ENCODE results near the gene CCL18. TPM values are rescaled to one million over a fixed set of nuclear protein-coding genes. Genes with fewer than 3 reads are reported as not detected.
"Not testable (repeated sequence)": the region's sequence is repeated elsewhere in the genome, so short reads cannot be mapped to it uniquely, and the experiment has no call there.

The CCL18 gene
- total RNA-seq, 1 donor from 2014 or later: not detected

GRCh38 chr17:36070427-36070826, 6.4 kb downstream of the CCL18 start:
- Mint-ChIP-seq H3K36me3 (ENCODE audit: low read depth) (no peaks in the 10 kb centered on the region), H3K9me3 (no peaks in the 10 kb centered on the region), H3K4me1 (no peaks in the 10 kb centered on the region), H3K4me3 (no peak overlapping the region), H3K27ac (ENCODE audit: unreplicated experiment) (no peak overlapping the region), H3K27me3 (ENCODE audit: low read depth) (peaks cover 10% of the 10 kb centered on the region)
- no peak for TF ChIP-seq CTCF (conservative IDR thresholded peaks at IDR 0.05)
- DNase-seq (ENCODE audit: low read depth, low spot score): no peak

GRCh38 chr17:36071751-36072150, 7.7 kb downstream of the CCL18 start:
- peaks cover 13% of the 10 kb centered on the region for H3K27me3 Mint-ChIP-seq (ENCODE audit: low read depth)
- H3K36me3 Mint-ChIP-seq (ENCODE audit: low read depth): no peaks in the 10 kb centered on the region
- no peaks in the 10 kb centered on the region for H3K4me1 Mint-ChIP-seq
- no peak for TF ChIP-seq CTCF (conservative IDR thresholded peaks at IDR 0.05)
- DNase-seq (ENCODE audit: low read depth, low spot score): no peak
- no peak overlapping the region for H3K4me3 Mint-ChIP-seq
- H3K9me3 Mint-ChIP-seq: no peaks in the 10 kb centered on the region
- H3K27ac Mint-ChIP-seq (ENCODE audit: unreplicated experiment): no peak overlapping the region

- Mint-ChIP-seq H3K4me3 (no peak overlapping the region), H3K27me3 (ENCODE audit: low read depth) (peaks cover 15% of the 10 kb centered on the region), H3K9me3 (no peaks in the 10 kb centered on the region), H3K4me1 (no peaks in the 10 kb centered on the region), H3K27ac (ENCODE audit: unreplicated experiment) (peak overlapping the region; percentile 39), H3K36me3 (ENCODE audit: low read depth) (no peaks in the 10 kb centered on the region)
- peak; percentile 80 for TF ChIP-seq CTCF (conservative IDR thresholded peaks at IDR 0.05)
- DNase-seq (ENCODE audit: low read depth, low spot score): peak; percentile 82
Observed at GRCh38 chr17:36072431-36073121, 8.5 kb downstream of the CCL18 start.

- Mint-ChIP-seq H3K27me3 (ENCODE audit: low read depth) (peaks cover 18% of the 10 kb centered on the region), H3K9me3 (no peaks in the 10 kb centered on the region), H3K4me3 (no peak overlapping the region), H3K4me1 (no peaks in the 10 kb centered on the region), H3K36me3 (ENCODE audit: low read depth) (no peaks in the 10 kb centered on the region), H3K27ac (ENCODE audit: unreplicated experiment) (no peak overlapping the region)
- no peak for TF ChIP-seq CTCF (conservative IDR thresholded peaks at IDR 0.05)
- DNase-seq (ENCODE audit: low read depth, low spot score): no peak
Observed at GRCh38 chr17:36074365-36074764, 10.3 kb downstream of the CCL18 start.

- H3K4me3 Mint-ChIP-seq; H3K4me1 Mint-ChIP-seq; H3K27ac Mint-ChIP-seq (ENCODE audit: unreplicated experiment); H3K9me3 Mint-ChIP-seq; H3K36me3 Mint-ChIP-seq (ENCODE audit: low read depth); DNase-seq (ENCODE audit: low read depth, low spot score); H3K27me3 Mint-ChIP-seq (ENCODE audit: low read depth): not testable (repeated sequence)
Observed at GRCh38 chr17:36081681-36082471, 17.8 kb downstream of the CCL18 start.

- not testable (repeated sequence) for DNase-seq (ENCODE audit: low read depth, low spot score); H3K36me3 Mint-ChIP-seq (ENCODE audit: low read depth); H3K4me1 Mint-ChIP-seq; H3K27ac Mint-ChIP-seq (ENCODE audit: unreplicated experiment); H3K27me3 Mint-ChIP-seq (ENCODE audit: low read depth); H3K9me3 Mint-ChIP-seq; H3K4me3 Mint-ChIP-seq
Observed at GRCh38 chr17:36082482-36083120, 18.5 kb downstream of the CCL18 start.

GRCh38 chr17:36083691-36084090, 19.6 kb downstream of the CCL18 start:
- not testable (repeated sequence) for H3K9me3 Mint-ChIP-seq; H3K27me3 Mint-ChIP-seq (ENCODE audit: low read depth); H3K4me3 Mint-ChIP-seq; DNase-seq (ENCODE audit: low read depth, low spot score); H3K36me3 Mint-ChIP-seq (ENCODE audit: low read depth); H3K4me1 Mint-ChIP-seq; H3K27ac Mint-ChIP-seq (ENCODE audit: unreplicated experiment)

Measured in neural crest cell (in vitro differentiated cells).